Mesendoderm (in vitro differentiated cells): Measurements from ENCODE around the gene RHNO1.

Source experiments
- DNase-seq: peaks from one replicate; pipeline ENCODE4 v3.0.0; 2013
- H2AK5ac ChIP-seq: 2 replicates; pipeline ENCODE4 v1.6.1; 2013; ENCODE audit warnings: low read length, inconsistent platforms
- H2BK120ac ChIP-seq: 2 replicates; pipeline ENCODE4 v1.6.1; 2013; ENCODE audit warnings: low read depth, mild to moderate bottlenecking, low read length, moderate library complexity, mixed read lengths
- H2BK15ac ChIP-seq: replicated peaks from 2 replicates; pipeline ENCODE4 v1.6.1; 2013; ENCODE audit warnings: low read depth, mild to moderate bottlenecking, moderate library complexity
- H2BK5ac ChIP-seq: 2 replicates; pipeline ENCODE4 v1.6.1; 2013; ENCODE audit warnings: low read length, inconsistent platforms
- H3K18ac ChIP-seq: 2 replicates; pipeline ENCODE4 v1.6.1; 2013; ENCODE audit warnings: mild to moderate bottlenecking, low read length, mixed read lengths
- H3K23ac ChIP-seq: one replicate; pipeline ENCODE4 v1.6.1; 2013; ENCODE audit warnings: low read length
- H3K27ac ChIP-seq: 2 replicates; pipeline ENCODE4 v1.5.1; 2013; ENCODE audit warnings: low read depth, mild to moderate bottlenecking, inconsistent platforms, low read length, moderate library complexity
- H3K27me3 ChIP-seq: 2 replicates; pipeline ENCODE4 v1.6.1; 2013; ENCODE audit warnings: low read length, control low read depth, mild to moderate bottlenecking, inconsistent platforms; ENCODE audit not compliant: insufficient read depth, poor library complexity
- H3K36me3 ChIP-seq: 2 replicates; pipeline ENCODE4 v1.6.1; 2013; ENCODE audit warnings: low read length, inconsistent platforms; ENCODE audit not compliant: control insufficient read depth, insufficient read depth
- H3K4ac ChIP-seq: one replicate; pipeline ENCODE4 v1.6.1; 2013; ENCODE audit warnings: low read depth, mild to moderate bottlenecking, low read length, moderate library complexity
- H3K4me1 ChIP-seq: 2 replicates; pipeline ENCODE4 v1.6.1; 2013; ENCODE audit warnings: low read depth, low read length, inconsistent platforms; ENCODE audit not compliant: control insufficient read depth
- H3K4me2 ChIP-seq: 2 replicates; pipeline ENCODE4 v1.6.1; 2013; ENCODE audit warnings: low read length
- H3K4me3 ChIP-seq: 2 replicates; pipeline ENCODE4 v1.5.1; 2013; ENCODE audit warnings: mild to moderate bottlenecking, low read length
- H3K56ac ChIP-seq: one replicate; pipeline ENCODE4 v1.6.1; 2013; ENCODE audit warnings: low read length
- H3K79me1 ChIP-seq: 2 replicates; pipeline ENCODE4 v1.6.1; 2013; ENCODE audit warnings: low read length, inconsistent platforms
- H3K79me2 ChIP-seq: 2 replicates; pipeline ENCODE4 v1.6.1; 2013; ENCODE audit warnings: mild to moderate bottlenecking, low read length; ENCODE audit not compliant: control insufficient read depth, insufficient read depth
- H3K9ac ChIP-seq: 2 replicates; pipeline ENCODE4 v1.6.1; 2013; ENCODE audit warnings: low read length, inconsistent platforms
- H4K5ac ChIP-seq: one replicate; pipeline ENCODE4 v1.6.1; 2013; ENCODE audit warnings: low read length
- H4K8ac ChIP-seq: one replicate; pipeline ENCODE4 v1.6.1; 2013; ENCODE audit warnings: low read depth, mild to moderate bottlenecking, control low read depth, low read length, moderate library complexity
- WGBS: extraction: QIAGEN DNeasy Blood & Tissue Kit; methylation state at CpG from one replicate; pipeline ENCODE4 v1.1.7; 2013; ENCODE audit warnings: low lambda C conversion rate, missing lambda C conversion rate; ENCODE audit not compliant: insufficient coverage; ENCODE audit errors: extremely low coverage; 5-methylcytosine and 5-hydroxymethylcytosine counted together

Gene RHNO1

DNA sequence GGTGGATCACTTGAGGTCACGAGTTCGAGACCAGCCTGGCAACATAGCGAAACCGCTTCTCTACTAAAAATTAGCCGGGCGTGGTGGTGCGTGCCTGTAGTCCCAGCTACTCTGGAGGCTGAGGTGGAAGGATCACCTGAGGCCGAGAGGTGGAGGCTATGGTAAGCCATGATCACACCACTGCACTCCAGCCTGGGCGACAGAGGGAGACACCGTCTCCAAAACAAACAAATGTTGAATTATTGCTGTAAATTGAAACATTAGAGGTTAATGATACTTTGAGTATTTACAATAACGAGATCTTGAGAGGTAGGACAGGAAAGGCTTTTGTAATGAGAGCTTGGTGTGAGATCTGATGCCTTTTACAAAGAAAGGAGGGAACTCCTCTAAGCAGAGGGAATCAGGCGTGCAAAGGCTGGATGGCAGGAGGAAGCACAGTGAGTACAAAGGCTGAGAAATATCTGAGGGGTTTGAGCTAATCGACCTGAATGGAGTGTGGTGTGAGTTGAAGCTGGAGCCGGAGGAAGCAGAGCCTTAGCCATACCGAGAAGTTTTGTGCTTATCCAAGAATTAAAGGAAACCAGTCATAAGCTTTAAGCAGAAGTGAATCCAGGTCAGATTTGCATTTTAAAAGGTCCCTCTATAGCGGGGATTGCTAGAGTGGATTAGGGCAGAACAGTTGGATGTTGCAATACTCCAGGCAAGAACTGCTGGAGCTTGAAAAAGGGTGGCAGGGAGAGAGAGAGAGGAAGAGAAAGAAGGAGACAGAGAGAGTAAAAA lies 1.1 kb downstream of the RHNO1 start:
- peak; percentile 42 for DNase-seq
- Histone ChIP-seq H3K4me3 (no peak overlapping the region), H2BK5ac (no peak overlapping the region), H3K4me1 (peaks cover 2% of the 10 kb centered on the region), H2BK15ac (no peak overlapping the region), H3K9ac (peak overlapping the region; percentile 95), H3K79me2 (peaks cover 37% of the 10 kb centered on the region), H2BK120ac (no peak overlapping the region), H3K4me2 (peak overlapping the region; percentile 93), H3K23ac (no peak overlapping the region), H3K18ac (peak overlapping the region; percentile 93), H3K27ac (no peak overlapping the region), H2AK5ac (no peak overlapping the region), H3K36me3 (peaks cover 6% of the 10 kb centered on the region), H3K4ac (no peak overlapping the region), H4K8ac (no peak overlapping the region), H3K79me1 (peaks cover 22% of the 10 kb centered on the region), H3K27me3 (no peaks in the 10 kb centered on the region), H3K56ac (peak overlapping the region; percentile 99), H4K5ac (no peak overlapping the region)
- no CpG with 5 or more reads among the region's 16 CpGs for WGBS

DNA sequence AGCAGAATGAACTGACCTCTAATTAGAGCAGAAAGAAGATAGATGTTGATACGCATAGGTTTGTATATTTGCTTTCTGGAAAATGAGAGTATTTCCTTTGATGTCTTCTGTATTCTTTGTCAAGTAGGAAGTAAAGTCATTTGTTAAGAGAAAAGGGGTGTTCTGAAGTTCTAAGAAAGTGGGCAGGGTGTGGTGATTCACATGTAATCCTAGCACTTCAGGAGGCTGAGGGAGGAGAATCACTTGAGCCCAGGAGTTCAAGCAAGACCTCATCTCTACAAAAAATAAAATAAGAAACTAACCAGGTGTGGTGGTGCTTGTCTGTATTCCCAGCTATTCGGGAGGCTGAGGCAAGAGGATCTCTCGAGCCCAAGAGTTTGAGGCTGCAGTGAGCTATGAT lies 2.8 kb downstream of the RHNO1 start:
- Histone ChIP-seq H3K4ac (no peak overlapping the region), H3K36me3 (no peaks in the 10 kb centered on the region), H3K18ac (no peak overlapping the region), H3K4me3 (no peak overlapping the region), H3K79me1 (peaks cover 13% of the 10 kb centered on the region), H2BK15ac (no peak overlapping the region), H3K27me3 (no peaks in the 10 kb centered on the region), H2BK5ac (no peak overlapping the region), H3K4me1 (peaks cover 2% of the 10 kb centered on the region), H3K23ac (no peak overlapping the region), H3K4me2 (no peak overlapping the region), H2AK5ac (no peak overlapping the region), H3K79me2 (peaks cover 30% of the 10 kb centered on the region), H4K8ac (no peak overlapping the region), H2BK120ac (no peak overlapping the region), H3K9ac (no peak overlapping the region), H3K27ac (no peak overlapping the region), H3K56ac (no peak overlapping the region), H4K5ac (no peak overlapping the region)
- no CpG with 5 or more reads among the region's 3 CpGs for WGBS
- DNase-seq: no peak

DNA sequence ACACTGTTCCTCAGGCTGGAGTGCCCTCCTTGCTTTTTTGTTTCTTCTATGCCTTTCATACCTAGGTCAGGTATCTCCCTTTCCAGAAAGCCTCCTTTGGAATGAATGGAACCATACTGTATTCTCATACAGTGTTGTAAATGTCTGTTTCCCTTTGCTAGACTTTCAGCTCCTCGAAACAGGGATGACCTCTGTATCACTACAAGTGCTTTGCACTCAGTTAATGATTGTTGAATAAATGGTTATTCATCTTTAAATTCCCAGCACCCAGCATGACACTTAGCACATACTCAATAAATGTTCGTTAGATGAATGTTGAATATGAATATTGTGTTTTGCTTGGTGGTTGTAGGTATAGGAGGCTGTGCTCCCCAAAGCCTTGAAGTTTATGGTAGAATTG lies 7.8 kb downstream of the RHNO1 start:
- no peak overlapping the region for H3K18ac ChIP-seq
- H2AK5ac ChIP-seq: no peak overlapping the region
- no peak overlapping the region for H3K56ac ChIP-seq
- no peak overlapping the region for H2BK5ac ChIP-seq
- H2BK120ac ChIP-seq: no peak overlapping the region
- peaks cover 5% of the 10 kb centered on the region for H3K79me2 ChIP-seq
- WGBS: no CpG with 5 or more reads among the region's 2 CpGs
- H3K4me3 ChIP-seq: no peak overlapping the region
- no peak overlapping the region for H3K9ac ChIP-seq
- H3K23ac ChIP-seq: no peak overlapping the region
- no peak overlapping the region for H4K5ac ChIP-seq
- peaks cover 6% of the 10 kb centered on the region for H3K36me3 ChIP-seq
- H3K4ac ChIP-seq: no peak overlapping the region
- H2BK15ac ChIP-seq: no peak overlapping the region
- no peak for DNase-seq
- no peak overlapping the region for H3K4me2 ChIP-seq
- H3K27me3 ChIP-seq: no peaks in the 10 kb centered on the region
- H4K8ac ChIP-seq: no peak overlapping the region
- no peak overlapping the region for H3K27ac ChIP-seq
- H3K79me1 ChIP-seq: peaks cover 2% of the 10 kb centered on the region
- H3K4me1 ChIP-seq: no peaks in the 10 kb centered on the region

DNA sequence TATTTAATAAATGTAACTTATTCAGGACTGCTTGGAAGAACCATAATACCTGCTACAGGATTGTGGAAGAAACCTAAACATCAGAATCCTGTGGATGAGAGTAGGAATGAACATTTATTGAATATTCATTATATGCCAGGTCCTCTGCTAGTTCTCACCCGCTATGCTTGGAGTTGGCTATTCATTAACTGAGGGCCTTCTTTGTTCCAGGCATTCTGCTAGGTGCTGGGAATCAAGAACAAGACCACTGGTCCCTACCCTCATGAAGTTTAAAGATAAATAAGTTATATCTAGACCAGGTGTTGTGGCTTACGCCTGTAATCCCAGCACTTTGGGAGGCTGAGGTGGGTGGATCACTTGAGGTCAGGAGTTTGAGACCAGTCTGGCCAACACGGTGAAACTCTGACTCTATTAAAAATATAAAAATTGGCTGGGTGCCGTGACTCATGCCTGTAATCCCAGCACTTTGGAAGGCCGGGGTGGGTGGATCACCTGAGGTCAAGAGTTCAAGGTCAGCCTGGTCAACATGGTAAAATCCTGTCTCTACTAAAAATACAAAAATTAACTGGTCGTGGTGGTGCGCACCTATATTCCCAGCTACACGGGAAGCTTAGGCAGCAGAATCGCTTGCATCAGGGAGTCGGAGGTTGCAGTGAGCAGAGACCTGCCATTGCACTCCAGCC lies 9.9 kb downstream of the RHNO1 start:
- no peak overlapping the region for H4K8ac ChIP-seq
- no peak overlapping the region for H3K4ac ChIP-seq
- H3K27ac ChIP-seq: no peak overlapping the region
- H2BK5ac ChIP-seq: no peak overlapping the region
- H3K4me1 ChIP-seq: no peaks in the 10 kb centered on the region
- WGBS: no CpG with 5 or more reads among the region's 10 CpGs
- no peaks in the 10 kb centered on the region for H3K79me2 ChIP-seq
- no peak overlapping the region for H4K5ac ChIP-seq
- DNase-seq: no peak
- no peak overlapping the region for H2AK5ac ChIP-seq
- no peaks in the 10 kb centered on the region for H3K79me1 ChIP-seq
- no peak overlapping the region for H2BK15ac ChIP-seq
- no peak overlapping the region for H3K23ac ChIP-seq
- H3K18ac ChIP-seq: no peak overlapping the region
- H3K27me3 ChIP-seq: no peaks in the 10 kb centered on the region
- H3K36me3 ChIP-seq: peaks cover 6% of the 10 kb centered on the region
- H3K4me3 ChIP-seq: no peak overlapping the region
- H2BK120ac ChIP-seq: no peak overlapping the region
- no peak overlapping the region for H3K4me2 ChIP-seq
- no peak overlapping the region for H3K9ac ChIP-seq
- no peak overlapping the region for H3K56ac ChIP-seq

DNA sequence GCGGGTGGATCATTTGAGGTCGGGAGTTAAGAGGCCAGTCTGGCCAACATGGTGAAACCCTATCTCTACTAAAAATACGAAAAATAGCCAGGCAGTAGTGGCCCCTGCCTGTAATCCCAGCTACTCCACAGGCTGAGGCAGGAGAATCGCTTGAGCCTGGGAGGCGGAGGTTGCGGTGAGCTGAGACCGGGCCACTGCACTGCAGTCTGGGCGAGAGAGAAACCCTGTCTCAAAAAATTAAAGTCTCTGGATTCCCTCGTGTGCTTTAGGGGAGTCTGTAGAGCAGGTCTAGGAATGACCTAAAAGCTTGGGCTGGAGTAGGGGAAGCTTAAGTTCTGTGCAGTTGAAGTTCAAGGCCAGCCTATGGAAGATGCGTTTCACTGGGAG lies 13.0 kb downstream of the RHNO1 start:
- Histone ChIP-seq H3K4ac (peak overlapping the region; percentile 25), H3K56ac (peak overlapping the region; percentile 81), H3K18ac (no peak overlapping the region), H3K27ac (no peak overlapping the region), H3K79me1 (no peaks in the 10 kb centered on the region), H3K4me2 (peak overlapping the region; percentile 69), H4K8ac (no peak overlapping the region), H2BK15ac (no peak overlapping the region), H3K27me3 (no peaks in the 10 kb centered on the region), H2AK5ac (no peak overlapping the region), H3K23ac (peak overlapping the region; percentile 11), H3K9ac (peak overlapping the region; percentile 84), H3K4me3 (peak overlapping the region; percentile 34), H4K5ac (no peak overlapping the region), H3K36me3 (peaks cover 6% of the 10 kb centered on the region), H3K4me1 (no peaks in the 10 kb centered on the region), H3K79me2 (no peaks in the 10 kb centered on the region), H2BK120ac (no peak overlapping the region), H2BK5ac (peak overlapping the region; percentile 56)
- DNase-seq: no peak
- WGBS: no CpG with 5 or more reads among the region's 10 CpGs
